ENCODE measurements around the gene ZNF608.

DNA sequence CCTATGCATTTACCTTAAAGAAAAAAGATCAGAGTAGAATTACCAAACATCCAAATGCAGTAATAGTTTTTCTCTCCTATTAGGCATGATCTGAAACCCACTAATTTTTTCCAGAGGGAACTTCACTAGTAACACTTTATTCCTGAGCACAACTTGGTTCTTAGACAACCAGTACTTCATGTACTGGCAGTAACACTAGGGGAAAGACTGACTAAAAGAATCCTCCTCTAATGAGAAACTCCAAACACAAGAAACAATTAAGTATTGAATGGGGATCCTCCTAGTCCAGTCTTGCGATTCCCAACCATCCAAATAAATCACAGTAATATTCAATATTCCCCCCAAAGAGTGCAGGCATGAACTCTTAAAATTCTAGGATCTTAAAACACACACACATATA lies 48.9 kb downstream of the ZNF608 start:
- TF ChIP-seq CTCF (IDR thresholded peaks at IDR 0.05) (no peak), POLR2A (IDR thresholded peaks at IDR 0.05) (no peak)

Data from right lobe of liver (tissue), 4 donors.